ENCODE measurements around the gene EEPD1. TPM values are rescaled to one million over a fixed set of nuclear protein-coding genes. Genes with fewer than 3 reads are reported as not detected.
"Not testable (repeated sequence)": the region's sequence is repeated elsewhere in the genome, so short reads cannot be mapped to it uniquely, and the experiment has no call there.

EEPD1 gene
- total RNA-seq = 10 to 100 TPM in 2 of 6 donors, 1 to 10 TPM in 4; 7.1 to 13.0 (median 8.9) TPM
- polyA plus RNA-seq = 10 to 100 TPM; 29.8 to 60.5 TPM

DNA sequence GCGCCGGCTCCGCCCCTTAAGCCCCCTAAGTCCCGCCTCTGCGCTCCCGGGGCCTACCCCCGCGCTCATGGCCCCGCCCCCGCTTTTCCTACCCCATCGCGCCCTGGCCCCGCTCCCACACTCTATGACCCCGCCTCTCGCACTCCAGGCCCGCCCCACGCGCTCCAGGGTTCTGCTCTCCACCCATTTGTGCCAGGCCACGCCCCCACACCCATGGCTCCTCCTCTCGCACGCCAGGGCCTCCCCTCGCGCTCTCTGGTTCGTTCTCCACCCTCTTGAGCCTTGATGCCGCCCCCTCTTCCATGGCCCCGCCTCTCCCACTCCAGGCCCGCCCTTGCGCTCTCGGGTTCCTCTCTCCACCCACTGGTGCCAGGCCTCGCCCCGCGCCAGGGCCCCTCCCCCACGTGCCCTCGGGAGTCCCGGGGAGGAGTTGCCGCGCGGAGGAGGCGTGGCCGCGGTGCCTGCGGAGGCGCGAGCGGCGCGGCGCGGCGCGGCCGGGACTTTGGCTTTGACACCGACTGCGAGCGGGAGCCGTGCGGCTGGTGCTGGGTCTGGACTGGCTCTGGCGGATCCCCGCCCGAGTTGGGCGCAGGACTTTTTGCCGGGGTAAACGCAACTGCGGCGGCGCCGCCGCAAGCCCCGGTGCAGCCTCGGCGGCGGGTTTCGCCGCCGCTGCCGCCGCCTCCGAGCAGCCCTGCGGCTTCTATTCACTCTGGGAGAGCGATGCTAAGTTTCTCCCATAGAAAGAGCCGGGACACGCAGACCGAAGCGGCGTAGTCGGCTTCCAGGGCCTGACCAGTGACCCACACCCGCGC, at the start of gene EEPD1:
TSS of gene EEPD1 (plus strand) at position 499 of the 815 bp plus-strand sequence. CDS start 1,071 bp downstream, outside the sequence.
- H3K4me1 ChIP-seq = peaks cover 9 to 34% (median 12%) of the 10 kb centered on the region in 3 donors
- intact Hi-C loops (cut with DNase I) = loop anchor here in 1 of 3 donors (10.0 kb wide), 1 partner anchor 132 kb away; no protein-coding TSS in a partner anchor
- no peaks in the 10 kb centered on the region for H3K9me3 ChIP-seq
- 0 to 1% methylated on average over 70 to 88 of the region's 88 CpGs for WGBS, 2 donors
- FAIRE-seq (peak; percentile 95), DNase-seq (peak; percentile 99 to 100 (median 100)), ATAC-seq (peak; percentile 90 to 95 (median 92))
- H3K4me3 ChIP-seq = peak within 1 kb of the TSS; percentile 52 to 97 (median 56)
- H3K27ac ChIP-seq = peak within 1 kb of the TSS; percentile 69 to 93 (median 86)
- no peak for TF ChIP-seq CTCF (IDR thresholded peaks at IDR 0.05)
- no peaks in the 10 kb centered on the region for H3K27me3 ChIP-seq
- no peaks in the 10 kb centered on the region for H3K36me3 ChIP-seq

- ATAC-seq = no peak
- no peaks in the 10 kb centered on the region for H3K27me3 ChIP-seq
- WGBS, 2 donors = 56 to 64% methylated on average over 3 of the region's 3 CpGs
- FAIRE-seq = no peak
- H3K36me3 ChIP-seq = no peaks in the 10 kb centered on the region
- intact Hi-C loops (cut with DNase I) = no loop called here
- TF ChIP-seq CTCF (IDR thresholded peaks at IDR 0.05) = no peak
- H3K27ac ChIP-seq = no peak overlapping the region
- no peaks in the 10 kb centered on the region for H3K4me1 ChIP-seq
- no peak for DNase-seq
- H3K9me3 ChIP-seq = no peaks in the 10 kb centered on the region
- no peak overlapping the region for H3K4me3 ChIP-seq
Observed at GRCh38 chr7:36103837-36104561, 49.1 kb upstream of the EEPD1 start.

- intact Hi-C loops (cut with DNase I); FAIRE-seq; ATAC-seq; DNase-seq; H3K27me3 ChIP-seq; H3K4me1 ChIP-seq; H3K36me3 ChIP-seq; H3K27ac ChIP-seq; H3K9me3 ChIP-seq; H3K4me3 ChIP-seq: not testable (repeated sequence)
- WGBS, 2 donors = 82 to 89% methylated on average over 5 to 6 of the region's 8 CpGs
Observed at GRCh38 chr7:36106972-36107908, 45.8 kb upstream of the EEPD1 start.

DNA sequence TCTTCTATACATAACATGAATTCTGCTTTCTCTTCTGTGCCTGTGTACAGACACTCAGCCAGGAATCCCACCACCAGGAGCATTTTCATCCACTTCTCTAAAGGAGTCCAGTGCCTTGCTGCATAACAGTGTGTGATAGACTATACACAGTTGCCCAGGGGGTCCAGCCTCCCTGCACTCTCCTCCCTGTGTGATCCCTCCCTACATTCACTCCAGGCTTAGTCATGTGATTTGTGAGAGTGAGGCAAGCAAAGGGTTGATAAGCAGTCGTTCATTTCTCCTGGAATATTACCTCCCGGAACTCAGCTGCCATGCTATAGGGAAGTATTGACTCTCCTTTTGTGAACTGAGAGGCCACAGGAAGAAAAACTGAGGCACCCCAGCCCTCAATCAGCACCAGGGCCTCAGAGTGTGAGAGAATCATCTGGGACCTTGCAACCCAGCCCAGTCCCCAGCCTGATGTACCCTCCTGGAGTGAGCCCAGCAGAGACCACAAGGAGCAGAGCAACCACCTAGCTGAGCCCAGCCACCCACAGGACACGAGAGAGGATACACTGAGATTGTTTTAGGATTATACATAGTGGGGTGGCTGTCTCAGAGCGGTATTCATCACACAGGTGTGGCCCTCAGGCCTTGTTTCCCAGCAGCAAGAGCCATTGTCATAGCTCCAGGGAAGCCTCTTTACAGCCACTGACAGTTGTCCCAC, 45.0 kb upstream of the EEPD1 start:
- no peak for FAIRE-seq
- DNase-seq = no peak
- intact Hi-C loops (cut with DNase I) = no loop called here
- ATAC-seq = no peak
- 62 to 90% methylated on average over 4 of the region's 4 CpGs for WGBS, 2 donors
- Histone ChIP-seq H3K27ac (no peak overlapping the region), H3K36me3 (no peaks in the 10 kb centered on the region), H3K4me3 (no peak overlapping the region), H3K4me1 (no peaks in the 10 kb centered on the region), H3K27me3 (no peaks in the 10 kb centered on the region), H3K9me3 (no peaks in the 10 kb centered on the region)
- TF ChIP-seq CTCF (IDR thresholded peaks at IDR 0.05) = no peak
